Spleen (tissue), 7 donors: Measurements from ENCODE around the gene DOCK4.

Experiments
- CTCF ChIP-seq, 11 experiments: fragments of 200-600 bp in 7 of 11; fragments of 450-650 bp in 4 of 11; sonication (generic) in 4 of 11; IDR thresholded peaks in 8 of 11; conservative IDR thresholded peaks in 3 of 11; 1 replicate in 7 of 11; 2 replicates in 4 of 11; pipeline versions ENCODE4 v1.4.0 to v1.8.0; 2016 to 2021; ENCODE audit warnings: antibody characterized with exemption in 11 of 11, inconsistent platforms in 4 of 11, mild to moderate bottlenecking in 1 of 11
- POLR2A ChIP-seq, 3 donors: fragments of 450-650 bp; IDR thresholded peaks; one replicate each; pipeline ENCODE4 v1.5.1; 2017; ENCODE audit warnings: antibody characterized with exemption in 3 of 3, mild to moderate bottlenecking in 1 of 3
- donor health status: DM: no; HTN: no; CAD: no; lungs with moderate emphysema.
- donor health status: DM: no; HTN: no; CAD: no.
- donor health status: DM: no; HTN: no; CAD: no.

- TF ChIP-seq POLR2A (IDR thresholded peaks at IDR 0.05) = no peak
- no peak for TF ChIP-seq CTCF (IDR thresholded peaks at IDR 0.05 in 8 of 11, conservative IDR thresholded peaks at IDR 0.05 in 3 of 11)
Measured at GRCh38 chr7:111750228-111750627, 456.0 kb downstream of the DOCK4 start.
